Measurements from ENCODE around the gene CFAP97.
A peak's percentile ranks its signal among the peaks of the same experiment; 100 is the strongest.
"Not testable (repeated sequence)": the region's sequence is repeated elsewhere in the genome, so short reads cannot be mapped to it uniquely, and the experiment has no call there.

CFAP97 gene

DNA sequence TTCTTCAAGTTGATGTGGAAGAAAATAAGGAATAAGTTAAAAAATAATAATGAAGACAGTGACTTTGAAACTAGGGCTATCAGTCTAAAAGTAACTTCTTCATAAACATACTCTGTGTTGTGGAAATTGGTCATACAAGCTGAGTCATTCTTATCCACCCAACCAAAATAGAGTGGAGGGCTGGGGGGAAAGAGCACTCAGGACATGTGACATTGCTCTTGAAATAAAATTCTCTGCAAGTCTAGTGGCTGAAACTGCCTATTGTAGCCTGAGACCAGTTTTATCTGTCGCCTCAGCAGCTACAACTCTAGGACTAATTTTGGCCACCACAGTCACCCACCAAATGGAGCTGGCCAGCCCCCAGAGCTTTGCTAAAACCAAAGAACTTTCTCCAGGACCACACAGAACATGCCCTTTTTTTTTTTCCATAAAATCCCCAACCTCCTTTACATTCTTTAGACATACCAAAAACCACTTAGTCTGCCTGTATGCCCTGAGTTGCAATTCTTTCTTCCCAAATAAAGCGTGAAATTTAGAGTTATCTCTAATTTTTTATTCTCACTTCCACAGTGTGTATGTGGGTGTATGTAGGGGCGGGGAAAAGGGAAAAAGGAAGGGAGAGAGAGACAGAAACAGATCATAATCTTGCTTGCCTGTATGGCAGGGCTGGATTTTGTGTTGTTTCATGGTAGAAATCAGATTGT is 83.7 kb downstream of the CFAP97 start:
- Histone ChIP-seq H2AFZ (ENCODE audit: low read length, unreplicated experiment) (no peak overlapping the region), H3K4me1 (ENCODE audit: control insufficient read depth, insufficient read depth, low read length, unreplicated experiment) (peaks cover 11% of the 10 kb centered on the region)

DNA sequence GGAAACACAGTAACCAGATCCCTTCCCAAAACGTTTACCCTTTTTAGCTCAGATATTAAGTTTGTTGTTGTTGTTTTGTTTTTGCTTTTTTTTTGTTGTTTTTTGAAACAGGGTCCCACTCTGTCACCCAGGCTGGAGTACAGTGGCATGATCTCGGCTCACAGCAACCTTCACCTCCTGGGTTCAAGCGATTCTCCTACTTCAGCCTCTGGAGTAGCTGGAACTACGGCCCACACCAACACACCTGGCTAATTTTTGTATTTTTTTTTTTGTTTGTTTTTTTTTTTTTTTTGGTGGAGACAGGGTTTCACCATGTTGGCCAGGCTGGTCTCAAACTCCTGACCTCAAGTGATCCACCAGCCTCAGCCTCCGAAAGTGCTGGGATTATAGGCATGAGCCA is 84.3 kb downstream of the CFAP97 start:
- peaks cover 11% of the 10 kb centered on the region for H3K4me1 ChIP-seq (ENCODE audit: control insufficient read depth, insufficient read depth, low read length, unreplicated experiment)
- H3K27me3 ChIP-seq (ENCODE audit: insufficient read depth, low read length); H2AFZ ChIP-seq (ENCODE audit: low read length, unreplicated experiment); H3K27ac ChIP-seq (ENCODE audit: low read depth, low read length); H3K4me3 ChIP-seq (ENCODE audit: low read depth, low read length); H3K36me3 ChIP-seq (ENCODE audit: insufficient read depth, low read length); H3K79me2 ChIP-seq (ENCODE audit: control insufficient read depth, insufficient read depth, low read length, unreplicated experiment): not testable (repeated sequence)

More for the DNA sequence above, 83.7 kb downstream of the CFAP97 start:
- Histone ChIP-seq H3K4me3 (ENCODE audit: low read depth, low read length) (no peak overlapping the region), H3K79me2 (ENCODE audit: control insufficient read depth, insufficient read depth, low read length, unreplicated experiment) (no peaks in the 10 kb centered on the region), H3K36me3 (ENCODE audit: insufficient read depth, low read length) (no peaks in the 10 kb centered on the region), H3K27me3 (ENCODE audit: insufficient read depth, low read length) (peaks cover 3% of the 10 kb centered on the region; the same call in 1 of the 2 replicates), H3K27ac (ENCODE audit: low read depth, low read length) (no peak overlapping the region)

- Histone ChIP-seq H2AFZ (ENCODE audit: low read length, unreplicated experiment) (no peak overlapping the region), H3K4me1 (ENCODE audit: control insufficient read depth, insufficient read depth, low read length, unreplicated experiment) (peaks cover 11% of the 10 kb centered on the region), H3K27ac (ENCODE audit: low read depth, low read length) (no peak overlapping the region), H3K79me2 (ENCODE audit: control insufficient read depth, insufficient read depth, low read length, unreplicated experiment) (no peaks in the 10 kb centered on the region), H3K27me3 (ENCODE audit: insufficient read depth, low read length) (no peaks in the 10 kb centered on the region; the same call in 1 of the 2 replicates), H3K4me3 (ENCODE audit: low read depth, low read length) (no peak overlapping the region), H3K36me3 (ENCODE audit: insufficient read depth, low read length) (no peaks in the 10 kb centered on the region)
Measured at GRCh38 chr4:185118876-185119275, 84.9 kb downstream of the CFAP97 start.

DNA sequence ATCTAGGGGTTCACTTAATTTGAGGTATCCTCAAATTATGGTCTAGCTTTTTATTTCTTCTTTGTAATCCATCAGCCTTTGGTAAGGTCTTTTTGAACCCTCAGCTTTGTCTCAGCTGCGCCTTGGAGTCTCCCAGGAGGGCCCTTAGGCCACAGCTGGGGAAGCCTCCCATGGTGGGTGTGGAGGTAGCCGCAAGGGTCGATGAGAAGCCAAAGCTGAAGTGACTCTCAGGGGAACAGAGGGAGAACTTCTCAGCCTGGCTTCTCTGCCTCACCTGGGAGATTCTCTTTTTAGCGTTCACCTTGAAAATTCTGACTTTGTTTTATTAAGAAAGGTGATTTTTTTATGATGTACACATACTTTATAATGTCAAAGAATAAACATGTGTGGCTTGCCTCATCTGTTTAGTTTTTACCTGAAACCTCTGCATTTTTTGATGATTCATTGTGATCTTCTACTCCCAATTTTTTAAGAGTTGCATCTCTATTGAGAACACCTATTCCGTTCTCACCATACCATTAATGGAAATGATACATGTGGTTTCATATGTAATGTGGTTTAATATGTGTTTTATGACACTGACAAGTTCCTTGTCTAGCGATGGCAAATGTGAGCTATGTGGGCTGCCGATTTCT is 86.4 kb downstream of the CFAP97 start:
- Histone ChIP-seq H3K79me2 (ENCODE audit: control insufficient read depth, insufficient read depth, low read length, unreplicated experiment) (no peaks in the 10 kb centered on the region), H3K27ac (ENCODE audit: low read depth, low read length) (no peak overlapping the region), H3K4me3 (ENCODE audit: low read depth, low read length) (no peak overlapping the region), H3K27me3 (ENCODE audit: insufficient read depth, low read length) (no peaks in the 10 kb centered on the region), H2AFZ (ENCODE audit: low read length, unreplicated experiment) (no peak overlapping the region), H3K36me3 (ENCODE audit: insufficient read depth, low read length) (no peaks in the 10 kb centered on the region), H3K4me1 (ENCODE audit: control insufficient read depth, insufficient read depth, low read length, unreplicated experiment) (peaks cover 19% of the 10 kb centered on the region)

- no peak overlapping the region for H3K4me3 ChIP-seq (ENCODE audit: low read depth, low read length)
- no peaks in the 10 kb centered on the region for H3K79me2 ChIP-seq (ENCODE audit: control insufficient read depth, insufficient read depth, low read length, unreplicated experiment)
- peak overlapping the region; percentile 15 for H2AFZ ChIP-seq (ENCODE audit: low read length, unreplicated experiment)
- no peaks in the 10 kb centered on the region for H3K27me3 ChIP-seq (ENCODE audit: insufficient read depth, low read length)
- H3K36me3 ChIP-seq (ENCODE audit: insufficient read depth, low read length) = no peaks in the 10 kb centered on the region
- H3K27ac ChIP-seq (ENCODE audit: low read depth, low read length) = no peak overlapping the region
- H3K4me1 ChIP-seq (ENCODE audit: control insufficient read depth, insufficient read depth, low read length, unreplicated experiment) = peaks cover 28% of the 10 kb centered on the region
Measured at GRCh38 chr4:185115827-185116232, 88.0 kb downstream of the CFAP97 start.

DNA sequence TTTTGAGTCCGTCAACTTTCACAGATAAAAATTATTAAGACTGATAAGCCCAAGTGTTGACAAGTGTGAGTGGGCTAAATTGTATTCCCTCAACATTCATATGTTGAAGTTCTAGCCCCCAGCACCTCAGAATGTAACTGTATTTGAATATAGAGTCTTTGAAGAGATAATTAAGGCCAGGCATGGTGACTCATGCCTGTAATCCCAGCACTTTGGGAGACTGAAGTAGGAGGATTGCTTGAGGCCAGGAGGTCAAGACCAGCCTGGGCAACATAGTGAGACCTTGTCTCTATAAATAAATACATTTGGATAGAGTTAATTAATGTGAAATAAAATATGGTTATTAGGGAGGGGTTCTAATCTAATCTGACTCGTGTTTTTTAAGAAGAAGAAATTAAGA is 90.5 kb downstream of the CFAP97 start:
- H3K27me3 ChIP-seq (ENCODE audit: insufficient read depth, low read length) = no peaks in the 10 kb centered on the region
- H3K36me3 ChIP-seq (ENCODE audit: insufficient read depth, low read length) = no peaks in the 10 kb centered on the region
- no peak overlapping the region for H2AFZ ChIP-seq (ENCODE audit: low read length, unreplicated experiment)
- H3K4me3 ChIP-seq (ENCODE audit: low read depth, low read length) = no peak overlapping the region
- H3K27ac ChIP-seq (ENCODE audit: low read depth, low read length) = no peak overlapping the region
- H3K79me2 ChIP-seq (ENCODE audit: control insufficient read depth, insufficient read depth, low read length, unreplicated experiment) = no peaks in the 10 kb centered on the region
- H3K4me1 ChIP-seq (ENCODE audit: control insufficient read depth, insufficient read depth, low read length, unreplicated experiment) = peaks cover 20% of the 10 kb centered on the region

GRCh38 chr4:185112104-185112503 is 91.7 kb downstream of the CFAP97 start:
- Histone ChIP-seq H3K4me3 (ENCODE audit: low read depth, low read length) (no peak overlapping the region), H3K4me1 (ENCODE audit: control insufficient read depth, insufficient read depth, low read length, unreplicated experiment) (peaks cover 20% of the 10 kb centered on the region), H3K36me3 (ENCODE audit: insufficient read depth, low read length) (no peaks in the 10 kb centered on the region), H2AFZ (ENCODE audit: low read length, unreplicated experiment) (no peak overlapping the region), H3K27ac (ENCODE audit: low read depth, low read length) (peak overlapping the region; percentile 21), H3K27me3 (ENCODE audit: insufficient read depth, low read length) (no peaks in the 10 kb centered on the region), H3K79me2 (ENCODE audit: control insufficient read depth, insufficient read depth, low read length, unreplicated experiment) (no peaks in the 10 kb centered on the region)

- Histone ChIP-seq H3K4me1 (ENCODE audit: control insufficient read depth, insufficient read depth, low read length, unreplicated experiment) (peaks cover 18% of the 10 kb centered on the region), H3K27ac (ENCODE audit: low read depth, low read length) (no peak overlapping the region), H3K79me2 (ENCODE audit: control insufficient read depth, insufficient read depth, low read length, unreplicated experiment) (no peaks in the 10 kb centered on the region)
Measured at GRCh38 chr4:185110375-185110823, 93.4 kb downstream of the CFAP97 start.

DNA sequence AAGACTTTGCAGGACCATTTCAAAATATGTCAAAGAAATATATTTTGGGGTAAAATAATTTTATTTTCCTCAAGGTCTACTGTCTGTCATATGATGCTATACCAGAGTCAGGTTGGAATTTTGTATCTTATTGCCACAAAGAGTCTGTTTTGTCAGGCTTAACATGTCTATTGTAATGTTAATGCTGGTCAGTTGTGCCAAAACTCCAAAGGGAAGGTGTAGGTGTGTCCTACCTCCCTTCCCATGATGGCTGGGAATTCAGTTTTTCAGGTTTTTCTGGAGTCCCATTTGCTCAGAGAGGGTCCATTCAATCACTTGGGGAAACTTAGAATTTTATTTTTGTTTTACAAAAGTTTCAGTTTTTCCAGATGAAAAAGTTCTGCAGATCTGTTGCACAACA is 94.1 kb downstream of the CFAP97 start:
- Histone ChIP-seq H2AFZ (ENCODE audit: low read length, unreplicated experiment) (no peak overlapping the region), H3K27me3 (ENCODE audit: insufficient read depth, low read length) (no peaks in the 10 kb centered on the region), H3K4me1 (ENCODE audit: control insufficient read depth, insufficient read depth, low read length, unreplicated experiment) (peaks cover 18% of the 10 kb centered on the region), H3K36me3 (ENCODE audit: insufficient read depth, low read length) (no peaks in the 10 kb centered on the region), H3K4me3 (ENCODE audit: low read depth, low read length) (no peak overlapping the region), H3K27ac (ENCODE audit: low read depth, low read length) (no peak overlapping the region), H3K79me2 (ENCODE audit: control insufficient read depth, insufficient read depth, low read length, unreplicated experiment) (no peaks in the 10 kb centered on the region)

More at GRCh38 chr4:185110375-185110823, 93.4 kb downstream of the CFAP97 start:
- Histone ChIP-seq H3K27me3 (ENCODE audit: insufficient read depth, low read length) (no peaks in the 10 kb centered on the region), H2AFZ (ENCODE audit: low read length, unreplicated experiment) (no peak overlapping the region), H3K36me3 (ENCODE audit: insufficient read depth, low read length) (no peaks in the 10 kb centered on the region), H3K4me3 (ENCODE audit: low read depth, low read length) (no peak overlapping the region)
